IMR-90 (cell line): ENCODE results near the gene ARFIP2. TPM values are rescaled to one million over a fixed set of nuclear protein-coding genes. Genes with fewer than 3 reads are reported as not detected.
A peak's percentile ranks its signal among the peaks of the same experiment; 100 is the strongest.

Experiments used
- ATAC-seq: fragments of 200-7000 bp; cut with Tn5 transposase; 2 replicates; pipeline ENCODE4 v1.9.1; 2020; ENCODE audit warnings: low read depth, mild to moderate bottlenecking, moderate library complexity
- Bru-seq: library from RNA; stranded (reverse); fragments of 400-500 nt; gene quantifications from one replicate; lab custom pipeline; 2021; lab: Mats Ljungman, UMichigan
- BruChase-seq, 2 experiments: library from RNA; stranded (reverse); fragments of 400-500 nt; gene quantifications; one replicate each; lab custom pipeline; 2021; lab: Mats Ljungman, UMichigan
- BruUV-seq: library from RNA; stranded (reverse); fragments of 400-500 nt; replicated peaks from 2 replicates; lab custom pipeline; 2021; lab: Mats Ljungman, UMichigan
- CTCF ChIA-PET: fragments of 300-600 bp; formaldehyde crosslinking; extraction: SDS; loops from one replicate; lab custom pipeline; 2021; ENCODE audit warnings: antibody characterized with exemption; lab: Yijun Ruan, JAX
- POLR2A ChIA-PET: fragments of 300-600 bp; sonication (Branson Sonifier 250); formaldehyde crosslinking; loops from one replicate; lab custom pipeline; 2022; ENCODE audit warnings: antibody characterized with exemption; ENCODE audit not compliant: unreplicated experiment; lab: Charles Lee
- DNase-seq: peaks from one replicate; pipeline ENCODE4 v3.0.0; 2013
- H2AFZ ChIP-seq: replicated peaks from 2 replicates; pipeline ENCODE3; 2013; ENCODE audit warnings: low read length, mild to moderate bottlenecking; ENCODE audit not compliant: poor library complexity
- H2AK5ac ChIP-seq: 2 replicates; pipeline ENCODE4 v1.6.1; 2013; ENCODE audit warnings: low read depth, low read length, inconsistent platforms
- H2AK9ac ChIP-seq: replicated peaks from 2 replicates; pipeline ENCODE3; 2013; ENCODE audit warnings: mild to moderate bottlenecking, low read depth, low read length, moderate library complexity; ENCODE audit not compliant: poor library complexity
- H2BK120ac ChIP-seq: 2 replicates; pipeline ENCODE4 v1.6.1; 2013; ENCODE audit warnings: low read depth, low read length, inconsistent platforms
- H2BK15ac ChIP-seq: 3 replicates; pipeline ENCODE4 v1.6.1; 2013; ENCODE audit warnings: low read depth, low read length, inconsistent platforms
- H2BK20ac ChIP-seq: 2 replicates; pipeline ENCODE4 v1.6.1; 2013; ENCODE audit warnings: low read depth, mild to moderate bottlenecking, inconsistent platforms, low read length, moderate library complexity
- H2BK5ac ChIP-seq: 2 replicates; pipeline ENCODE4 v1.6.1; 2013; ENCODE audit warnings: mild to moderate bottlenecking, low read depth, low read length, inconsistent platforms; ENCODE audit not compliant: poor library complexity, severe bottlenecking
- H3K14ac ChIP-seq: replicated peaks from 2 replicates; pipeline ENCODE4 v1.6.1; 2013; ENCODE audit warnings: low read depth, low read length, inconsistent platforms
- H3K18ac ChIP-seq: 2 replicates; pipeline ENCODE4 v1.6.1; 2013; ENCODE audit warnings: low read depth, low read length, control low read depth
- H3K23ac ChIP-seq: 2 replicates; pipeline ENCODE4 v1.6.1; 2013; ENCODE audit warnings: low read depth, low read length, inconsistent platforms
- H3K27ac ChIP-seq: 2 replicates; pipeline ENCODE4 v1.5.1; 2013; ENCODE audit warnings: mild to moderate bottlenecking, control low read depth, low read length; ENCODE audit not compliant: insufficient read depth
- H3K27me3 ChIP-seq: 2 replicates; pipeline ENCODE4 v1.6.1; 2013; ENCODE audit warnings: low read length; ENCODE audit not compliant: control insufficient read depth, insufficient read depth
- H3K36me3 ChIP-seq: 2 replicates; pipeline ENCODE4 v1.6.1; 2013; ENCODE audit warnings: low read length, mixed read lengths; ENCODE audit not compliant: control insufficient read depth, insufficient read depth
- H3K4ac ChIP-seq: 2 replicates; pipeline ENCODE4 v1.6.1; 2013; ENCODE audit warnings: low read depth, low read length, inconsistent platforms
- H3K4me1 ChIP-seq: 2 replicates; pipeline ENCODE4 v1.6.1; 2013; ENCODE audit warnings: low read length, mixed read lengths; ENCODE audit not compliant: control insufficient read depth, insufficient read depth
- H3K4me2 ChIP-seq: 2 replicates; pipeline ENCODE4 v1.6.1; 2013; ENCODE audit warnings: low read depth, mild to moderate bottlenecking, control low read depth, low read length, moderate library complexity
- H3K4me3 ChIP-seq: 2 replicates; pipeline ENCODE4 v1.5.1; 2013; ENCODE audit warnings: low read depth, mild to moderate bottlenecking, control low read depth, low read length, moderate library complexity; ENCODE audit not compliant: insufficient read depth
- H3K56ac ChIP-seq: 2 replicates; pipeline ENCODE4 v1.6.1; 2013; ENCODE audit warnings: low read length, inconsistent platforms; ENCODE audit not compliant: insufficient read depth; ENCODE audit errors: extremely low read depth
- H3K79me1 ChIP-seq, 2 experiments: 2 replicates each; pipeline ENCODE4 v1.6.1; 2013; ENCODE audit warnings: low read length in 2 of 2, inconsistent platforms in 1 of 2, low read depth in 1 of 2
- H3K9ac ChIP-seq: 2 replicates; pipeline ENCODE4 v1.6.1; 2013; ENCODE audit warnings: low read depth, low read length, control low read depth
- H3K9me1 ChIP-seq: 2 replicates; pipeline ENCODE4 v1.6.1; 2013; ENCODE audit warnings: low read length, inconsistent platforms; ENCODE audit not compliant: insufficient read depth
- H3K9me3 ChIP-seq: 2 replicates; pipeline ENCODE4 v1.6.1; 2013; ENCODE audit warnings: low read length; ENCODE audit not compliant: control insufficient read depth, insufficient read depth
- H4K20me1 ChIP-seq: 2 replicates; pipeline ENCODE4 v1.6.1; 2013; ENCODE audit warnings: low read length, inconsistent platforms; ENCODE audit not compliant: insufficient read depth
- H4K5ac ChIP-seq: 2 replicates; pipeline ENCODE4 v1.6.1; 2013; ENCODE audit warnings: mild to moderate bottlenecking, low read depth, low read length, control low read depth
- H4K8ac ChIP-seq, 2 experiments: 2 replicates each; pipeline ENCODE4 v1.6.1; 2013; ENCODE audit warnings: low read depth in 2 of 2, low read length in 2 of 2, control low read depth in 1 of 2, inconsistent platforms in 1 of 2
- H4K91ac ChIP-seq: 2 replicates; pipeline ENCODE4 v1.6.1; 2013; ENCODE audit warnings: low read depth, low read length, inconsistent platforms; ENCODE audit not compliant: insufficient read depth
- CHD1 ChIP-seq: IDR thresholded peaks from 2 replicates; pipeline ENCODE4 v1.6.1; 2012; ENCODE audit warnings: low read depth, low read length, improper control_type of control experiment
- FOS ChIP-seq: fragments of 150-350 bp; IDR thresholded peaks from 2 replicates; pipeline ENCODE4 v1.6.1; 2016; ENCODE audit warnings: low read depth, low read length
- MAZ ChIP-seq: IDR thresholded peaks from 2 replicates; pipeline ENCODE4 v1.6.1; 2012; ENCODE audit warnings: low read depth, mild to moderate bottlenecking, low read length, improper control_type of control experiment, moderate library complexity, borderline replicate concordance
- MXI1 ChIP-seq: IDR thresholded peaks from 2 replicates; pipeline ENCODE4 v1.6.1; 2012; ENCODE audit warnings: low read depth, mild to moderate bottlenecking, low read length, moderate library complexity, borderline replicate concordance
- POLR2A ChIP-seq: IDR thresholded peaks from 2 replicates; pipeline ENCODE4 v1.6.1; 2012; ENCODE audit warnings: mild to moderate bottlenecking, low read depth, low read length
- RCOR1 ChIP-seq: IDR thresholded peaks from 2 replicates; pipeline ENCODE4 v1.6.1; 2012; ENCODE audit warnings: mild to moderate bottlenecking, low read length, improper control_type of control experiment; ENCODE audit not compliant: insufficient replicate concordance
- SMC3 ChIP-seq: fragments of 150-350 bp; IDR thresholded peaks from 2 replicates; pipeline ENCODE4 v1.6.1; 2016; ENCODE audit warnings: low read depth, mild to moderate bottlenecking, antibody characterized with exemption, low read length, moderate library complexity
- WGBS, 2 experiments: methylation state at CpG; one replicate each; pipeline versions ENCODE4 v1.1.5 to v1.1.7; 2013; ENCODE audit warnings: missing lambda C conversion rate in 2 of 2; ENCODE audit not compliant: insufficient read length in 1 of 2; ENCODE audit errors: extremely low coverage in 2 of 2; 5-methylcytosine and 5-hydroxymethylcytosine counted together
- dilution Hi-C: fragments of 300-500 bp; cut with HindIII; formaldehyde crosslinking; loops from one replicate; pipeline ENCODE4 v1.14.3; 2018; ENCODE audit warnings: low sequenced_read_pairs; ENCODE audit not compliant: unreplicated experiment
- in situ Hi-C: fragments of 300-500 bp; cut with MboI; formaldehyde crosslinking; loops from 3 replicates; pipeline ENCODE4 v1.14.3; 2019; ENCODE audit warnings: low sequenced_read_pairs, inconsistent platforms, mixed read lengths
- intact Hi-C: fragments of 100-400 bp; cut with micrococcal nuclease; formaldehyde crosslinking; loops from 2 replicates; pipeline ENCODE4 v1.10.0; 2022
- long read RNA-seq: library from polyadenylated mRNA; unstranded; transcript quantifications from one replicate; pipeline ENCODE4 v2.0.0, GENCODE V29; 2021; ENCODE audit not compliant: unreplicated experiment
- polyA plus RNA-seq, 3 experiments: library from polyadenylated mRNA; depleted of rRNA; stranded (reverse); fragments of >200 nt; gene quantifications; 2 replicates each; pipeline ENCODE4 v1.2.3, GENCODE V29; 2012; ENCODE audit warnings: low replicate concordance in 1 of 3
- total RNA-seq: library from RNA; depleted of rRNA; stranded (reverse); fragments of >200 nt; gene quantifications from 2 replicates; pipeline ENCODE4 v1.2.3, GENCODE V29; 2012; rRNA removed
- TF ChIP-seq, protein P1 (sequence below): conservative IDR thresholded peaks from 2 replicates; pipeline ENCODE4 v1.5.1; 2012; ENCODE audit warnings: mild to moderate bottlenecking, low read depth, low read length, improper control_type of control experiment
- TF ChIP-seq, protein P2 (sequence below): fragments of 150-350 bp; IDR thresholded peaks from 2 replicates; pipeline ENCODE4 v1.6.1; 2016; ENCODE audit warnings: low read depth, mild to moderate bottlenecking, low read length, moderate library complexity, borderline replicate concordance

The ARFIP2 gene, protein sequence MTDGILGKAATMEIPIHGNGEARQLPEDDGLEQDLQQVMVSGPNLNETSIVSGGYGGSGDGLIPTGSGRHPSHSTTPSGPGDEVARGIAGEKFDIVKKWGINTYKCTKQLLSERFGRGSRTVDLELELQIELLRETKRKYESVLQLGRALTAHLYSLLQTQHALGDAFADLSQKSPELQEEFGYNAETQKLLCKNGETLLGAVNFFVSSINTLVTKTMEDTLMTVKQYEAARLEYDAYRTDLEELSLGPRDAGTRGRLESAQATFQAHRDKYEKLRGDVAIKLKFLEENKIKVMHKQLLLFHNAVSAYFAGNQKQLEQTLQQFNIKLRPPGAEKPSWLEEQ
- total RNA-seq, result 76.7 and 84.4 TPM in 2 replicates
- polyA plus RNA-seq (2012; rRNA removed), result 91.9 and 93.9 TPM in 2 replicates
- 77.7 and 88.8 TPM in 2 replicates for polyA plus RNA-seq (2012; cell fraction: cytosol; rRNA removed)
- 232 and 369 TPM in 2 replicates for polyA plus RNA-seq (2012; cell fraction: nucleus; rRNA removed; ENCODE audit: low replicate concordance)
- percentile 82 among the genes with signal in this experiment for Bru-seq, nascent RNA
- BruChase-seq, experiment 1, labeled RNA remaining after a 6-hour chase, result percentile 86 among the genes with signal in this experiment
- percentile 82 among the genes with signal in this experiment for BruChase-seq, experiment 2, labeled RNA remaining after a 2-hour chase
- long read RNA-seq, transcript ARFIP2-201 (8 exons, 2,543 nt), result major isoform, 21 of 77 reads
- long read RNA-seq, transcript ARFIP2-202 (8 exons, 1,868 nt), result major isoform, 21 of 77 reads
- long read RNA-seq, partial matches to known transcripts, result 8 of 77 reads
- long read RNA-seq, other reads (novel, unspliced or antisense), result 24 of 77 reads

DNA sequence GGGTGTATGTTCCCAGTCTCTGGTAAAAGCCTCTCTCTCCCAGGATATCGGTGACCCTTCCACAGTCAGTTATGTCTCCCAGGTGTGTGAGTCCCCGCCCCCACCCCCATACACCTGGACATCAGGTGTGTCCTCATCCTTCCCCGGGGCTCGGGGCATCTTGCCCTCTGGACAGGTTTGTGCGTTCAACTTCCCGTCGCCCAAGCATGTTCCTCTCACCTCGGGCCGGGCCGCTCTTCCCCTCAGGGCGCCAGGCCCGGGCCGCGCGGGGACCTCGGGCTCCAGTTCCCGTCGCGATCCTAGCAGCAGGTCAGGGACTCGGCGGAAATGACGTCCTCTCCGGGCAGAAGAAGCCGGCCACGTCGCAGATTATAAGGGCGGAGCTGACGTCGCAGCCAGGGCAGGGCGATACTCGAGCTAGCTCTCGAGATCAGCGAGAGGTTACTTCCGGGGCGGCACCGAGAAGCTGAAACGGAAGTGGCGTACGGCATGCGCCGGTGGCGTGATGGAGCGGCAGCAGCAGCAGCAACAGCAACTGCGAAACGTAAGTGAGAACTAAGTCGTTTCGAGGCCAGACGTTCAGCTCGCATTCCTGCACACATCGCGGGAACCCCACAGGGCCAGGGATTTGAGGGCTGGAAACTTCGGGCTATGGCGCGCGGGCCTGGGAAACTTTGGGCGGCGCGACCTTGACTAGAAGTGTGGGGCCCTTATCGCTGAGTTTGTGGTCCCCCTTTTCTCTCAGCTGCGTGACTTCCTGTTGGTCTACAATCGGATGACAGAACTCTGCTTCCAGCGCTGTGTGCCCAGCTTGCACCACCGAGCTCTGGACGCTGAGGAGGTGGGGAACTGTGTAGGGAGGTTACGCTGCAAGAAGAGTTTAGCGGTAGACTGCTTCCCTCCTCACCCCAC, at the start of gene ARFIP2, which contains the start of gene TIMM10B:
ARFIP2 (minus strand) TSS at position 320 of the 912 bp plus-strand sequence. CDS start 910 bp downstream, outside the sequence.
TIMM10B (plus strand) TSS at position 490 of the 912 bp plus-strand sequence; CDS start at position 506, 16 bp downstream.
- CTCF ChIA-PET, result interaction anchor here (1.2 to 1.4 kb wide), 2 partner anchors 9 to 102 kb away, joined by 3 to 4 read pairs; no protein-coding TSS in a partner anchor
- peak within 1 kb of the TSS; percentile 63 to 96 for H4K8ac ChIP-seq
- 0 out of 3 replicates have a peak within 1 kb of the TSS, but pooled peaks have one; percentile 2 for H2BK15ac ChIP-seq
- peaks cover 10% of the 10 kb centered on the region for H4K20me1 ChIP-seq
- dilution Hi-C loops (no loop called here), in situ Hi-C loops (no loop called here), intact Hi-C loops (loop anchor here (5.0 kb wide), 2 partner anchors 121 to 201 kb away; partner anchors contain the start of genes ILK, MRPL17 and RRP8)
- 0% methylated on average over 45 of the region's 66 CpGs; no CpG with 5 or more reads in 1 of the 2 experiments for WGBS, 2 experiments
- H3K4me1 ChIP-seq, result peaks cover 8% of the 10 kb centered on the region
- H3K27me3 ChIP-seq, result no peaks in the 10 kb centered on the region
- H3K79me1 ChIP-seq, result peaks cover 39 to 66% of the 10 kb centered on the region in 2 experiments
- H3K4me2 ChIP-seq, result peak within 1 kb of the TSS; percentile 92
- peak within 1 kb of the TSS; percentile 24; the same call in 1 of the 2 replicates for H2BK120ac ChIP-seq
- H3K56ac ChIP-seq, result peak within 1 kb of the TSS; percentile 54
- BruUV-seq, result no TSS peak
- peak within 1 kb of the TSS; percentile 93 for H2AK5ac ChIP-seq
- peak within 1 kb of the TSS; percentile 85 for H3K23ac ChIP-seq
- POLR2A ChIA-PET, result interaction anchor here (0.8 kb wide), 1 partner anchor 9 kb away, joined by 3 read pairs; no protein-coding TSS in a partner anchor
- peak within 1 kb of the TSS; percentile 91 for H3K14ac ChIP-seq
- peak within 1 kb of the TSS; percentile 93 for H3K4ac ChIP-seq
- peak within 1 kb of the TSS; percentile 82 for H3K4me3 ChIP-seq
- peaks cover 36% of the 10 kb centered on the region for H3K36me3 ChIP-seq
- no peak within 1 kb of the TSS for H2BK20ac ChIP-seq
- H4K5ac ChIP-seq, result peak within 1 kb of the TSS; percentile 62
- DNase-seq, result peak; percentile 98
- H3K27ac ChIP-seq, result peak within 1 kb of the TSS; percentile 84
- H3K9me1 ChIP-seq, result peaks cover 9% of the 10 kb centered on the region; the same call in 1 of the 2 replicates
- peak within 1 kb of the TSS; percentile 17; the same call in 1 of the 2 replicates for H3K18ac ChIP-seq
- peak; percentile 96 for ATAC-seq
- H3K9me3 ChIP-seq, result no peaks in the 10 kb centered on the region
- H3K9ac ChIP-seq, result peak within 1 kb of the TSS; percentile 95
- H2BK5ac ChIP-seq, result peak within 1 kb of the TSS; percentile 77
- H4K91ac ChIP-seq, result peak within 1 kb of the TSS; percentile 78
- peak within 1 kb of the TSS; percentile 98 for H2AK9ac ChIP-seq
- peak within 1 kb of the TSS; percentile 96 for H2AFZ ChIP-seq
- peak; percentile 61 for TF ChIP-seq RCOR1
- TF ChIP-seq FOS, result 0 out of 2 replicates have a peak, but pooled peaks have one; percentile 10
- TF ChIP-seq, protein P1, sequence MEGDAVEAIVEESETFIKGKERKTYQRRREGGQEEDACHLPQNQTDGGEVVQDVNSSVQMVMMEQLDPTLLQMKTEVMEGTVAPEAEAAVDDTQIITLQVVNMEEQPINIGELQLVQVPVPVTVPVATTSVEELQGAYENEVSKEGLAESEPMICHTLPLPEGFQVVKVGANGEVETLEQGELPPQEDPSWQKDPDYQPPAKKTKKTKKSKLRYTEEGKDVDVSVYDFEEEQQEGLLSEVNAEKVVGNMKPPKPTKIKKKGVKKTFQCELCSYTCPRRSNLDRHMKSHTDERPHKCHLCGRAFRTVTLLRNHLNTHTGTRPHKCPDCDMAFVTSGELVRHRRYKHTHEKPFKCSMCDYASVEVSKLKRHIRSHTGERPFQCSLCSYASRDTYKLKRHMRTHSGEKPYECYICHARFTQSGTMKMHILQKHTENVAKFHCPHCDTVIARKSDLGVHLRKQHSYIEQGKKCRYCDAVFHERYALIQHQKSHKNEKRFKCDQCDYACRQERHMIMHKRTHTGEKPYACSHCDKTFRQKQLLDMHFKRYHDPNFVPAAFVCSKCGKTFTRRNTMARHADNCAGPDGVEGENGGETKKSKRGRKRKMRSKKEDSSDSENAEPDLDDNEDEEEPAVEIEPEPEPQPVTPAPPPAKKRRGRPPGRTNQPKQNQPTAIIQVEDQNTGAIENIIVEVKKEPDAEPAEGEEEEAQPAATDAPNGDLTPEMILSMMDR, result no peak
- no peak for TF ChIP-seq SMC3
- TF ChIP-seq, protein P2, sequence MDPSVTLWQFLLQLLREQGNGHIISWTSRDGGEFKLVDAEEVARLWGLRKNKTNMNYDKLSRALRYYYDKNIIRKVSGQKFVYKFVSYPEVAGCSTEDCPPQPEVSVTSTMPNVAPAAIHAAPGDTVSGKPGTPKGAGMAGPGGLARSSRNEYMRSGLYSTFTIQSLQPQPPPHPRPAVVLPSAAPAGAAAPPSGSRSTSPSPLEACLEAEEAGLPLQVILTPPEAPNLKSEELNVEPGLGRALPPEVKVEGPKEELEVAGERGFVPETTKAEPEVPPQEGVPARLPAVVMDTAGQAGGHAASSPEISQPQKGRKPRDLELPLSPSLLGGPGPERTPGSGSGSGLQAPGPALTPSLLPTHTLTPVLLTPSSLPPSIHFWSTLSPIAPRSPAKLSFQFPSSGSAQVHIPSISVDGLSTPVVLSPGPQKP, result no peak
- no peak for TF ChIP-seq CHD1
- TF ChIP-seq POLR2A, result peak; percentile 87; the same call in 1 of the 2 replicates
- TF ChIP-seq MAZ, result no peak
- peak; percentile 75; the same call in 1 of the 2 replicates for TF ChIP-seq MXI1
